HUES48 (cell line): ENCODE measurements around the gene USP14.

Experiments
- H3K27ac ChIP-seq: one replicate; pipeline ENCODE4 v1.7.0; 2013; ENCODE audit warnings: low read depth, low read length, inconsistent platforms
- H3K27me3 ChIP-seq: 2 replicates; pipeline ENCODE4 v1.6.1; 2013; ENCODE audit warnings: mild to moderate bottlenecking, low read length; ENCODE audit not compliant: control insufficient read depth, insufficient read depth
- H3K36me3 ChIP-seq: 2 replicates; pipeline ENCODE4 v1.6.1; 2013; ENCODE audit warnings: low read length; ENCODE audit not compliant: control insufficient read depth, insufficient read depth
- H3K4me1 ChIP-seq: 2 replicates; pipeline ENCODE4 v1.6.1; 2013; ENCODE audit warnings: mild to moderate bottlenecking, low read length; ENCODE audit not compliant: control insufficient read depth, insufficient read depth
- H3K4me3 ChIP-seq: 2 replicates; pipeline ENCODE4 v1.5.1; 2013; ENCODE audit warnings: mild to moderate bottlenecking, low read depth, low read length
- H3K9ac ChIP-seq: 2 replicates; pipeline ENCODE4 v1.6.1; 2013; ENCODE audit warnings: mild to moderate bottlenecking, low read depth, low read length, moderate library complexity
- H3K9me3 ChIP-seq: 2 replicates; pipeline ENCODE4 v1.6.1; 2013; ENCODE audit warnings: low read length; ENCODE audit not compliant: control insufficient read depth, insufficient read depth

The USP14 gene

DNA sequence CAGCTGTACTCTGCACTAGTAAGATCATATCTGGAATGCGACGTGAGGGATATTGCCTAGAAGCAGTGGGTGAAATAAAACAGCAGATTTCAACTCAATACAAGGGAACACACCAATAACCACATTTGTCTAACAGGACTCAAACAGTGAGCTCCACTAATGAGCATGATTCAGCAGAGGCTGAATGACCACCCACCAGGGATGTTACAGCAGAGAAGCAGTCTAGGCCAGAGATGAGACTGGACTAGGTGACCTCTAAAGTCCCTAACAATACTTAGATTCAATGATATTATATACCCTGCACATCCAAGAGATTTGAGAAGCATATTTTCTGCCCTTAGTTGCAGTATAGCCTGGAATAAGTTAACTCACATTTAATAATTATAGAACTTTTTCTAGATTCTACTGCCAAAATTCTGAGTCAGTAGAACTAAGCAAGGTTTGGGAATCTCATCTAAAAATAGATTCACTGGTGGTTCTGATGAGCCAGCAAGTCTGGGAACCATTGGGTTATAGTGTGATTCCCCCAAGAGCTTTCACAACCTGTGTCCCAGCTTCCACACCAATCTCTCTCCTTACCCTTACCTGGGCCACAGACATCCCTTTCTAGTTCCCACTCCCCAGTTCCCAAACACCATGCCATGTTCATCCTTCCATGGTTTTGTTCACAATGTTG lies 103.2 kb downstream of the USP14 start:
- H3K4me1 ChIP-seq, result no peaks in the 10 kb centered on the region
- H3K36me3 ChIP-seq, result peaks cover 88% of the 10 kb centered on the region
- no peak overlapping the region for H3K27ac ChIP-seq
- no peaks in the 10 kb centered on the region for H3K9me3 ChIP-seq
- H3K27me3 ChIP-seq, result no peaks in the 10 kb centered on the region
- H3K9ac ChIP-seq, result no peak overlapping the region
- no peak overlapping the region for H3K4me3 ChIP-seq
